ENCODE results near the gene PRKRIP1. TPM values are rescaled to one million over a fixed set of nuclear protein-coding genes. Genes with fewer than 3 reads are reported as not detected.
A peak's percentile ranks its signal among the peaks of the same experiment; 100 is the strongest.

Gene PRKRIP1
- total RNA-seq, 1 experiment from 2014 or later = 38.8 TPM

GRCh38 chr7:102455596-102455995 is 59.4 kb downstream of the PRKRIP1 start:
- H3K27ac Mint-ChIP-seq = no peak overlapping the region; a peak in 1 of 7 replicates
- Histone ChIP-seq H2AFZ (ENCODE audit: low read length) (no peak overlapping the region), H3K9me3 (ENCODE audit: control insufficient read depth, low read depth, low read length) (no peaks in the 10 kb centered on the region), H3K27me3 (ENCODE audit: insufficient read depth, low read length) (no peaks in the 10 kb centered on the region), H2BK15ac (ENCODE audit: low read depth, low read length) (no peak overlapping the region), H3K4me1 (ENCODE audit: insufficient read depth, low read length) (no peaks in the 10 kb centered on the region), H3K9ac (ENCODE audit: extremely low read depth, insufficient read length, low read length) (no peak overlapping the region), H3K79me2 (ENCODE audit: insufficient read depth, low read length) (no peaks in the 10 kb centered on the region), H3K4me2 (ENCODE audit: insufficient read depth, insufficient read length, low read length) (no peak overlapping the region), H3T11ph (ENCODE audit: low read length) (no peak overlapping the region), H4K5ac (ENCODE audit: insufficient read length, low read depth, low read length) (no peak overlapping the region), H3K14ac (ENCODE audit: insufficient read depth, low read length) (no peak overlapping the region), H2BK12ac (ENCODE audit: insufficient read length, low read depth, low read length) (no peak overlapping the region), H3K23me2 (ENCODE audit: insufficient read length, low read depth, low read length, poor library complexity, severe bottlenecking) (no peaks in the 10 kb centered on the region), H3K79me1 (ENCODE audit: insufficient read depth, low read depth, low read length, poor library complexity, severe bottlenecking) (no peaks in the 10 kb centered on the region), H2BK120ac (ENCODE audit: low read depth, low read length, poor library complexity, severe bottlenecking) (no peak overlapping the region), H3K4ac (ENCODE audit: low read depth, low read length) (no peak overlapping the region), H4K8ac (replicated peaks; ENCODE audit: insufficient read length, low read depth, low read length) (no peak overlapping the region), H3K18ac (ENCODE audit: insufficient read length, low read depth, low read length) (no peak overlapping the region), H3K27ac (ENCODE audit: insufficient read length, low read depth, low read length) (no peak overlapping the region), H3K23ac (ENCODE audit: insufficient read length, low read depth, low read length) (no peak overlapping the region), H2AK5ac (ENCODE audit: insufficient read length, low read length) (no peak overlapping the region), H2BK20ac (ENCODE audit: low read depth, low read length, poor library complexity, severe bottlenecking) (no peak overlapping the region), H4K20me1 (ENCODE audit: control insufficient read depth, insufficient read depth, insufficient read length) (no peaks in the 10 kb centered on the region), H3K56ac (ENCODE audit: insufficient read length, low read depth, low read length) (no peak overlapping the region), H2BK5ac (ENCODE audit: insufficient read length, low read length) (no peak overlapping the region), H4K91ac (ENCODE audit: insufficient read length, low read depth, low read length) (no peak overlapping the region)
- H3K9me3 Mint-ChIP-seq = no peaks in the 10 kb centered on the region
- WGBS (ENCODE audit: extremely low coverage, insufficient read length, low lambda C conversion rate) = no CpG with 5 or more reads among the region's 11 CpGs
- no peak for TF ChIP-seq CTCF (conservative IDR thresholded peaks at IDR 0.05)
- H3K27me3 Mint-ChIP-seq (ENCODE audit: low read depth) = no peaks in the 10 kb centered on the region; the same call in 1 of the 2 replicates
- peaks cover 7 to 9% of the 10 kb centered on the region in 2 experiments for H3K4me1 Mint-ChIP-seq
- H3K36me3 Mint-ChIP-seq (ENCODE audit: insufficient read depth in 1 of 3, low read depth in 3 of 3) = peaks cover 7 to 37% (median 37%) of the 10 kb centered on the region in 3 experiments; a peak in 6 of 7 replicates
- DNase-seq = peak; percentile 33
- no peak overlapping the region for H3K4me3 Mint-ChIP-seq

All from H9 (cell line).